ENCODE measurements around the gene ATP6V0D1.
A peak's percentile ranks its signal among the peaks of the same experiment; 100 is the strongest.

The ATP6V0D1 gene

DNA sequence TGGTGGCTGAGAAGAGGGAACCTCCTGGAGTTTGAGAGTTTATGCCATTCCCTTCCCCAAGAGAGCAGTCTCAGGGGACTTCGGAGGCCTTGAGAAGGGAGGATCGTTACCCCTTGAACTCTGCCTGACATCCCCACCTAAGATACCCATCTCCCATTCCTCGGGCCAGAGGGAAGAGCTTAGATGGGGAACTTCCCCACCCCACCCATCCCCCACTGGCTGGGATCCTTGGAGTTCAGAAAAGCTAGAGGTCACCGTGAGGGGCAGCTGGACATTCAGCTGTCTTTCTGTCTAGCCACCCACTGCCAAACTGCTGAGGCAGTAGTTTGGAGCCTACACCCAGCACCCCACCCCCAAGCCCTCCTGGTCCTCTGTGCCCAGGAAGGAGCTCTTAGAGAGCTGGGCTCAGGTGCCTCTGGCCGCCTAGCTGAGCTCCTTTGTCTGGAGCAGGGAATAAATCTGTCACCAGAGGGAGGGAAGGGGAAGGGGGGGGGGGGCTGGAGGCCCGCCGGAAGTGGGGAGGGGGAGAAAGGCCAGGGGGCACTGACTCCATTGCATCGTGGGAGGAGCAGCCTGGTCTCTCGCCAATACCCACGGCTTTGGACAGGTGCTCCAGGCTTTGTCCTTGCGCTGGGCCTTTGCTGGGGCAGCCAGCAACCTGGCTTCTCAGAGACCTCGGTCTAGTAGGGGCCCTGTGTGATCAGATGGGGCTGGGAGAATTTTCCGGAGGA lies 49.0 kb downstream of the ATP6V0D1 start:
- Mint-ChIP-seq H3K36me3 (ENCODE audit: low read depth) (peaks cover 8% of the 10 kb centered on the region), H3K4me1 (peaks cover 67% of the 10 kb centered on the region), H3K4me3 (peak overlapping the region; percentile 83), H3K27me3 (ENCODE audit: low read depth, poor library complexity) (peaks cover 51% of the 10 kb centered on the region), H3K9me3 (no peaks in the 10 kb centered on the region), H3K27ac (peak overlapping the region; percentile 96)
- TF ChIP-seq, protein P1, sequence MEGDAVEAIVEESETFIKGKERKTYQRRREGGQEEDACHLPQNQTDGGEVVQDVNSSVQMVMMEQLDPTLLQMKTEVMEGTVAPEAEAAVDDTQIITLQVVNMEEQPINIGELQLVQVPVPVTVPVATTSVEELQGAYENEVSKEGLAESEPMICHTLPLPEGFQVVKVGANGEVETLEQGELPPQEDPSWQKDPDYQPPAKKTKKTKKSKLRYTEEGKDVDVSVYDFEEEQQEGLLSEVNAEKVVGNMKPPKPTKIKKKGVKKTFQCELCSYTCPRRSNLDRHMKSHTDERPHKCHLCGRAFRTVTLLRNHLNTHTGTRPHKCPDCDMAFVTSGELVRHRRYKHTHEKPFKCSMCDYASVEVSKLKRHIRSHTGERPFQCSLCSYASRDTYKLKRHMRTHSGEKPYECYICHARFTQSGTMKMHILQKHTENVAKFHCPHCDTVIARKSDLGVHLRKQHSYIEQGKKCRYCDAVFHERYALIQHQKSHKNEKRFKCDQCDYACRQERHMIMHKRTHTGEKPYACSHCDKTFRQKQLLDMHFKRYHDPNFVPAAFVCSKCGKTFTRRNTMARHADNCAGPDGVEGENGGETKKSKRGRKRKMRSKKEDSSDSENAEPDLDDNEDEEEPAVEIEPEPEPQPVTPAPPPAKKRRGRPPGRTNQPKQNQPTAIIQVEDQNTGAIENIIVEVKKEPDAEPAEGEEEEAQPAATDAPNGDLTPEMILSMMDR (IDR thresholded peaks at IDR 0.05), result no peak
- peak; percentile 59 for DNase-seq

DNA sequence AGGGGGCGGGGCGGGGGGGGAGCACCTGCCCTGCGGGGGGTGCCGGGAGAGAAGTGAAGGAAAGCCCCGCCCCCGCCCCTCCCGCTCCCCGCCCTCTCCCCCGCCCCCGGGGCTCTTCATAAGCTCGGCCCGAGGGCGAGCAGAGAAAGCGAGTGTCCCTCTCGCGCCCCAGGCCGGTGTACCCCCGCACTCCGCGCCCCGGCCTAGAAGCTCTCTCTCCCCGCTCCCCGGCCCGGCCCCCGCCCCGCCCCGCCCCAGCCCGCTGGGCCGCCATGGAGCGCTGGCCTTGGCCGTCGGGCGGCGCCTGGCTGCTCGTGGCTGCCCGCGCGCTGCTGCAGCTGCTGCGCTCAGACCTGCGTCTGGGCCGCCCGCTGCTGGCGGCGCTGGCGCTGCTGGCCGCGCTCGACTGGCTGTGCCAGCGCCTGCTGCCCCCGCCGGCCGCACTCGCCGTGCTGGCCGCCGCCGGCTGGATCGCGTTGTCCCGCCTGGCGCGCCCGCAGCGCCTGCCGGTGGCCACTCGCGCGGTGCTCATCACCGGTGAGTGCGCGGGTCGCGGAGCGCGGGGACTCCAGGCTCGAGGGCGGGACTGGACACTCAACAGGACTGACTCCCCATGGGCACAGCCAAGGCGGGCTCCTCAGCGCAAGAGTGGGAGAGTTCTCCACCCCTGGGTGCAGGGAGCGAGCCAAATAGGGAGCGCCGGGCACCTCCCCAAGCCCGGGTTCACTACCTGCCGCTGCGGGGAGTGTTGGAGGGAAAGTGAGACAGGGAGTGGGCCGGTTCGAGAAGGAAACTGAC lies 49.8 kb downstream of the ATP6V0D1 start, which contains the start of gene HSD11B2:
HSD11B2 (plus strand) TSS at position 145 of the 798 bp plus-strand sequence; CDS start at position 273, 128 bp downstream.
- no peaks in the 10 kb centered on the region for H3K9me3 Mint-ChIP-seq
- TF ChIP-seq, protein P1 (IDR thresholded peaks at IDR 0.05), result no peak
- peaks cover 70% of the 10 kb centered on the region for H3K4me1 Mint-ChIP-seq
- peak within 1 kb of the TSS; percentile 83 for H3K4me3 Mint-ChIP-seq
- peaks cover 59% of the 10 kb centered on the region for H3K27me3 Mint-ChIP-seq (ENCODE audit: low read depth, poor library complexity)
- peaks cover 6% of the 10 kb centered on the region for H3K36me3 Mint-ChIP-seq (ENCODE audit: low read depth)
- H3K27ac Mint-ChIP-seq, result peak within 1 kb of the TSS; percentile 81
- DNase-seq, result peak; percentile 71

DNA sequence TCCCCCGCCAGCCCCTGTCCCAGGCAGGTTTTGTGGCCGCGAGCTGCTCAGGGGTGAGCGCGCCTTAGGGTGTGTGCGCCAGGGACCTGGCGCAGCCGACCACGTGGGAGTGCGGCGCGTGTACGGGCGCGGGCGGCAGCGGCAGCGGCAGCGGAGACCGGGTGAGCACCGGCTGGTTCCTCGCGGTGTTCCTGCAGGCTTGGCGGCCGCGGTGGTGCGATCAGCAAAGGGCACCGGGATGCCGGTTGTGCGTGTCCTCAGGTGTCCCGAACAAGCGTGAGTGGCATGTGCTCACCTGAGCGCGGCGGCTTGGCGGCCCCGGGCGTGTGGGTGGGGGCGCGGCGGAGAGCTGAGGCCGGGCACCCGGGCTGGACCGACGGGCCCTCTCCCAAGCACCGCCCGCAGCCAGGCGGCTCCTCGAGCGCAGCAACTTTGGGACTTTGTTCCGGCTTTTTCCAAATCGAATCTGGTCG lies 50.4 kb downstream of the ATP6V0D1 start:
- peak; percentile 56 for DNase-seq
- peaks cover 71% of the 10 kb centered on the region for H3K4me1 Mint-ChIP-seq
- peaks cover 6% of the 10 kb centered on the region for H3K36me3 Mint-ChIP-seq (ENCODE audit: low read depth)
- peak overlapping the region; percentile 82 for H3K4me3 Mint-ChIP-seq
- H3K27me3 Mint-ChIP-seq (ENCODE audit: low read depth, poor library complexity), result peaks cover 65% of the 10 kb centered on the region
- no peaks in the 10 kb centered on the region for H3K9me3 Mint-ChIP-seq
- TF ChIP-seq, protein P1 (IDR thresholded peaks at IDR 0.05), result no peak
- no peak overlapping the region for H3K27ac Mint-ChIP-seq

DNA sequence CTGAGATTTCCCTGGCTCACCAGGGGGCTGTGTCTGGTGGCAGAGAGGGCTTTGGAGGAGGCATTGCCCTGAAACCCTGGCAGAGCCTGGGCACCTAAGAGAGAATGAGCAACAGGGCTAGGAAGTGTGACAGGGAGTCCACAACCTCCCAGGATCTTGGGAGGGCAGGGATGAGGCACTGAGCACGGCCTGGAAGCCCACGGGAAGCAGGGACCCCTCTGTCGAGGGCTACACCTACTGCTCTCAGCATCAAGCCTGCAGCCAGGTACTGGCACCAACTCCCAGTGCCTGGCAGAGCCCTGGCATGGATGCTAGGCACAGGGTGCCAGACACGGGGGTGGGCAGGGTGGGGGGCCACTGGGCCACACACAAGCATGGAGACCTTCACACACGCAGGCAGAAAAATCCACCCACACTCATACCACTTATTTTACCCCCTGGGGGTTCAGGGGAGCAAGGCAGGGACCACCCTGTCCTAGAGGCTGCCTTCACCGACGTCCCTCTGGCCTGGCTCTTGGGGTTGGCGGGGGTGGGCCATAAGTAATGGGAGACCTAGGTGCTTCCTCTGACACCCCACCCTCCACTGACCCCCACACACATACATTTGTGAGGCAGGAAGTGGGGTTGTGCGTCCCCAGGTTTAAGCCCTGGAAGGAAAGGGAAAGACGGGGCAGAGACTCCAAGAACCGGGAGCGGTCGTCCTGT lies 51.0 kb downstream of the ATP6V0D1 start:
- Mint-ChIP-seq H3K27ac (no peak overlapping the region), H3K4me1 (peaks cover 71% of the 10 kb centered on the region), H3K9me3 (no peaks in the 10 kb centered on the region), H3K4me3 (peak overlapping the region; percentile 82), H3K27me3 (ENCODE audit: low read depth, poor library complexity) (peaks cover 71% of the 10 kb centered on the region), H3K36me3 (ENCODE audit: low read depth) (peaks cover 6% of the 10 kb centered on the region)
- DNase-seq, result no peak
- TF ChIP-seq, protein P1 (IDR thresholded peaks at IDR 0.05), result no peak

DNA sequence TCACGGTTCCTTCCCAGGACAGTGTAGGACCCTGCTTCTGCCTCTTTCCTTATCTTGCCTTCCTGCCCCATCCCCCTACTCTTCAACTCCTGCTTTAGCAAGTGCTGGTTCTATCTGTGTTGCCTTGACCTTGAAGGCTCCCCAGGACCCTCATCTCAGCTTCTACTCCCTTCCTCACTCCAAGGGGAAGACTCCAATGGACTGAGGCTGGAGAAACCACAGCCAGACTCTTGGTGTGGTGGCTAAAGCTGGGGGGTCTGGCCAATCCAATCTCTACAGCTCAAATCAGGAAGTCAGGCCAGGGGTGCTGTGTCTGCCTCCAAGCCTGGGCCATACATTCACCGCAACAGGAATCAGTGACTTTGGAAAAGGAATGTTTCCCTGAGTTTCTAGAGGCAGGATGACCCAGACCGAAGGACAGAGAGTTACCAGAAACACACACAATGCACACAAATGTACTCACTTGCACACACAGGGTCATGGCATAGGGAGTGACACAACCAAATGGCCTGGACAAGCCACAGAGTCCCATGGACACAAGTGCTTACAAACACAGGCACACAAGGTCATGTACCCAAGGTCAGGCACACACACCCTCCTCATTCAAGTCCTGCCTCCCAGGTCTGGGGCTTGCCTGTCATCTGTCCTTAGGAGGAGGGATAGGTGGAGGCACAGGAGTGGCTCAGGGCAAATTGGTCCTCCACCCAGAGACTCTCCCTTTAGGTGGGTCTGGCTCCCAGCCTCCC lies 51.7 kb downstream of the ATP6V0D1 start:
- no peak for DNase-seq
- H3K36me3 Mint-ChIP-seq (ENCODE audit: low read depth), result peaks cover 3% of the 10 kb centered on the region
- peak overlapping the region; percentile 67 for H3K4me3 Mint-ChIP-seq
- peaks cover 77% of the 10 kb centered on the region for H3K27me3 Mint-ChIP-seq (ENCODE audit: low read depth, poor library complexity)
- H3K27ac Mint-ChIP-seq, result no peak overlapping the region
- no peaks in the 10 kb centered on the region for H3K9me3 Mint-ChIP-seq
- H3K4me1 Mint-ChIP-seq, result peaks cover 71% of the 10 kb centered on the region
- TF ChIP-seq, protein P1 (IDR thresholded peaks at IDR 0.05), result no peak

Measured in nephron progenitor cell (in vitro differentiated cells).